Heart left ventricle (tissue), 16 donors: ENCODE results near the gene RGSL1. TPM values are rescaled to one million over a fixed set of nuclear protein-coding genes. Genes with fewer than 3 reads are reported as not detected.

ENCODE experiments used
- ATAC-seq, 4 donors: fragments of 200-7000 bp; cut with Tn5 transposase; one replicate each; pipeline ENCODE4 v1.9.1; 2020 to 2022; ENCODE audit warnings: moderate library complexity in 4 of 4, mild to moderate bottlenecking in 3 of 4, moderate number of reproducible peaks in 1 of 4
- DNase-seq, 5 donors: peaks; one replicate each; pipeline ENCODE4 v3.0.0-alpha.2; 2020
- H3K27ac ChIP-seq, 12 donors: fragments of 200-600 bp; sonication (generic) in 4 of 12; one replicate each; pipeline versions ENCODE4 v1.5.0 to v1.8.0; 2016 to 2022; ENCODE audit warnings: mild to moderate bottlenecking in 2 of 12
- H3K27me3 ChIP-seq, 9 donors: fragments of 200-600 bp; sonication (generic) in 2 of 9; one replicate each; pipeline versions ENCODE4 v1.5.1 to v1.8.0; 2016 to 2022; ENCODE audit warnings: mild to moderate bottlenecking in 3 of 9
- H3K36me3 ChIP-seq, 9 donors: fragments of 200-600 bp; sonication (generic) in 2 of 9; one replicate each; pipeline versions ENCODE4 v1.5.0 to v1.8.0; 2018 to 2022; ENCODE audit warnings: mild to moderate bottlenecking in 2 of 9
- H3K4me1 ChIP-seq, 12 donors: fragments of 200-600 bp; sonication (generic) in 4 of 12; one replicate each; pipeline versions ENCODE4 v1.5.0 to v1.8.0; 2016 to 2022; ENCODE audit warnings: mild to moderate bottlenecking in 3 of 12
- H3K4me3 ChIP-seq, 12 donors: fragments of 200-600 bp; sonication (generic) in 4 of 12; one replicate each; pipeline versions ENCODE4 v1.5.0 to v1.8.0; 2017 to 2022; ENCODE audit warnings: mild to moderate bottlenecking in 9 of 12, moderate library complexity in 4 of 12
- H3K9me3 ChIP-seq, 12 donors: fragments of 200-600 bp; sonication (generic) in 4 of 12; one replicate each; pipeline versions ENCODE4 v1.5.0 to v1.8.0; 2016 to 2022; ENCODE audit warnings: mild to moderate bottlenecking in 1 of 12
- CTCF ChIP-seq, 12 donors: fragments of 200-600 bp; sonication (generic) in 4 of 12; IDR thresholded peaks; one replicate each; pipeline versions ENCODE4 v1.5.0 to v1.8.0; 2018 to 2022; ENCODE audit warnings: antibody characterized with exemption in 12 of 12, mild to moderate bottlenecking in 5 of 12
- POLR2A ChIP-seq, 2 donors: fragments of 450-650 bp; IDR thresholded peaks; one replicate each; pipeline ENCODE4 v1.6.1; 2017; ENCODE audit warnings: antibody characterized with exemption in 2 of 2, mild to moderate bottlenecking in 2 of 2, moderate library complexity in 2 of 2
- WGBS, 4 donors: extraction: QIAGEN DNeasy Blood & Tissue Kit in 2 of 4; methylation state at CpG; one replicate each; pipeline versions ENCODE4 v1.1.5 to v1.1.7; 2013 to 2018; 5-methylcytosine and 5-hydroxymethylcytosine counted together
- intact Hi-C, 10 donors: fragments of 100-400 bp; cut with DNase I; formaldehyde crosslinking; loops; one replicate each; pipeline versions ENCODE4 v1.11.1 to v1.14.2; 2022
- polyA plus RNA-seq, 2 donors: library from polyadenylated mRNA; stranded (reverse); fragments of 200-250 nt; gene quantifications; one replicate each; pipeline ENCODE4 v1.2.3, GENCODE V29; 2013
- total RNA-seq, 9 donors: library from RNA; depleted of rRNA in 2 of 9; stranded (reverse); fragments of >200 nt in 2 of 9; fragmentation: NEBNext Ultra II Directional in 3 of 9; extraction: Animal tissue kit (Norgen Biotek cat#: 25700) in 3 of 9; gene quantifications; one replicate each; pipeline versions ENCODE4 v1.1.0 to v1.2.4, GENCODE V29; 2016 to 2023
- donor health status: ischemic (EF 13 %, LVEDD 7.1; RV severe dilation, severe dysfunction).
- donor health status: healthy with polysubstance abuse.
- donor health status: DM: no; HTN: yes; CAD: no.
- donor health status: DM: no; HTN: no; CAD: no.
- donor health status: ischemic (EF 25% LVEDD 6.9; RV normal size, moderate dysfunction).
- donor health status: ischemic (EF 25% LVEDD 5.7; RV mildly dilated, moderate dysfunction).
- donor health status: healthy.
- donor health status: DM: yes; HTN: yes; CAD: no.
- donor health status: ischemic (EF 35%, LVEDD 5.7; RV mildly dilated, moderate dysfunction).
- donor health status: nonischemic (EF 11% LVEDD 7.7; RV severe dilation, severe dysfunction).
- donor health status: DM: yes; HTN: yes; CAD: no.
- donor health status: PGD.
- donor health status: ischemic (EF 29% LVEDD 5.4; RV normal size, mild dysfunction).
- donor health status: nonischemic (EF 23%, LVEDD 6.1; RV moderate dilation, normal function).

Gene RGSL1
- total and polyA plus RNA-seq, 11 donors = not detected

- intact Hi-C loops = loop anchor here in 2 of 10 donors (10.0 kb wide), 3 partner anchors 130 to 500 kb away; partner anchors contain the start of gene RGSL1 (in 1 of the 2)
- H3K27me3 ChIP-seq = no peaks in the 10 kb centered on the region
- H3K4me3 ChIP-seq = no peak overlapping the region
- peaks cover 0 to 43% (median 6%) of the 10 kb centered on the region in 12 donors for H3K4me1 ChIP-seq
- no peaks in the 10 kb centered on the region for H3K9me3 ChIP-seq
- no peak for TF ChIP-seq CTCF (IDR thresholded peaks at IDR 0.05)
- TF ChIP-seq POLR2A (IDR thresholded peaks at IDR 0.05) = no peak
- no peak for DNase-seq
- no peak for ATAC-seq
- H3K27ac ChIP-seq = no peak overlapping the region
- WGBS, 4 donors = 92 to 96% (median 94%) methylated on average over 4 of the region's 4 CpGs
- peaks cover 0 to 40% (median 36%) of the 10 kb centered on the region in 9 donors for H3K36me3 ChIP-seq
Measured at GRCh38 chr1:182584746-182585145, 134.8 kb downstream of the RGSL1 start.

- DNase-seq (no peak), ATAC-seq (no peak)
- Histone ChIP-seq H3K27ac (peak overlapping the region in 1 of 12 donors; percentile 12), H3K9me3 (no peaks in the 10 kb centered on the region), H3K36me3 (peaks cover 0 to 24% (median 20%) of the 10 kb centered on the region in 9 donors), H3K4me1 (peaks cover 0 to 43% (median 6%) of the 10 kb centered on the region in 12 donors), H3K4me3 (no peak overlapping the region), H3K27me3 (no peaks in the 10 kb centered on the region)
- WGBS, 4 donors = 93 to 95% (median 95%) methylated on average over 11 of the region's 11 CpGs
- TF ChIP-seq POLR2A (IDR thresholded peaks at IDR 0.05) = no peak
- no peak for TF ChIP-seq CTCF (IDR thresholded peaks at IDR 0.05)
- intact Hi-C loops = loop anchor here in 2 of 10 donors (10.0 kb wide), 3 partner anchors 132 to 502 kb away; partner anchors contain the start of gene RGSL1 (in 1 of the 2)
Measured at GRCh38 chr1:182586380-182586779, 136.4 kb downstream of the RGSL1 start.

- intact Hi-C loops = loop anchor here in 2 of 10 donors (10.0 kb wide), 3 partner anchors 132 to 502 kb away; partner anchors contain the start of gene RGSL1 (in 1 of the 2)
- H3K4me1 ChIP-seq = peaks cover 0 to 43% (median 6%) of the 10 kb centered on the region in 12 donors
- H3K4me3 ChIP-seq = no peak overlapping the region
Measured at GRCh38 chr1:182587093-182587492, 137.1 kb downstream of the RGSL1 start.

More at GRCh38 chr1:182587093-182587492, 137.1 kb downstream of the RGSL1 start:
- ATAC-seq (no peak), DNase-seq (no peak)
- WGBS, 4 donors = 0 to 1% (median 0%) methylated on average over 1 of the region's 1 CpG
- no peaks in the 10 kb centered on the region for H3K27me3 ChIP-seq
- peaks cover 0 to 17% (median 12%) of the 10 kb centered on the region in 9 donors for H3K36me3 ChIP-seq
- no peaks in the 10 kb centered on the region for H3K9me3 ChIP-seq
- H3K27ac ChIP-seq = peak overlapping the region in 1 of 12 donors; percentile 12
- no peak for TF ChIP-seq POLR2A (IDR thresholded peaks at IDR 0.05)
- TF ChIP-seq CTCF (IDR thresholded peaks at IDR 0.05) = no peak
